ENCODE data around the gene NR6A1. TPM values are rescaled to one million over a fixed set of nuclear protein-coding genes. Genes with fewer than 3 reads are reported as not detected.

Gene NR6A1
- total and polyA plus RNA-seq, 12 donors = 0.29 to 2.0 (median 1.2) TPM

DNA sequence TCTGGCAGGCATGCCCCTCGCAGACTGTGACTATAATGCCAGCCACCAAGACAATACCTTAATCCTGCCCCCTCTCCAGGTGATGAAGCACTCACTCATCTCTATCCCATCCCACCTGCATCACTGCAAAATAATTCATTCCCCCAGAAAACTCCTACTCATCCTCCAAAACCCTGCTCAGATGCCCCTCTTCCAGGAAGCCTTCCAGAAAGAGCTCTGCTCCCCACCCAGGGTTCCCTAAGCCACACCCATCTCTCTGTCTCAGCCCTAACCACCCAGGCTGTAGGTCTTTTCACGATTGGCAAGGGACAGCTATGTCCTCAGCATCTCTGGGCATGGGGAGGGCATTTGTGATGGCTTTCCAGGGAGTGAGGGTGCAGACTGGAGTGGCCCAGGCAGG, 281.1 kb downstream of the NR6A1 start:
- ATAC-seq = no peak
- no peak overlapping the region for H3K4me3 ChIP-seq
- intact Hi-C loops (cut with DNase I) = no loop called here
- peaks cover 0 to 71% (median 35%) of the 10 kb centered on the region in 7 donors for H3K27me3 ChIP-seq
- H3K9me3 ChIP-seq = no peaks in the 10 kb centered on the region
- no peaks in the 10 kb centered on the region for H3K36me3 ChIP-seq
- WGBS, 2 donors = 75 to 83% methylated on average over 2 of the region's 2 CpGs
- H3K27ac ChIP-seq = no peak overlapping the region
- no peaks in the 10 kb centered on the region for H3K4me1 ChIP-seq
- TF ChIP-seq, protein P1, sequence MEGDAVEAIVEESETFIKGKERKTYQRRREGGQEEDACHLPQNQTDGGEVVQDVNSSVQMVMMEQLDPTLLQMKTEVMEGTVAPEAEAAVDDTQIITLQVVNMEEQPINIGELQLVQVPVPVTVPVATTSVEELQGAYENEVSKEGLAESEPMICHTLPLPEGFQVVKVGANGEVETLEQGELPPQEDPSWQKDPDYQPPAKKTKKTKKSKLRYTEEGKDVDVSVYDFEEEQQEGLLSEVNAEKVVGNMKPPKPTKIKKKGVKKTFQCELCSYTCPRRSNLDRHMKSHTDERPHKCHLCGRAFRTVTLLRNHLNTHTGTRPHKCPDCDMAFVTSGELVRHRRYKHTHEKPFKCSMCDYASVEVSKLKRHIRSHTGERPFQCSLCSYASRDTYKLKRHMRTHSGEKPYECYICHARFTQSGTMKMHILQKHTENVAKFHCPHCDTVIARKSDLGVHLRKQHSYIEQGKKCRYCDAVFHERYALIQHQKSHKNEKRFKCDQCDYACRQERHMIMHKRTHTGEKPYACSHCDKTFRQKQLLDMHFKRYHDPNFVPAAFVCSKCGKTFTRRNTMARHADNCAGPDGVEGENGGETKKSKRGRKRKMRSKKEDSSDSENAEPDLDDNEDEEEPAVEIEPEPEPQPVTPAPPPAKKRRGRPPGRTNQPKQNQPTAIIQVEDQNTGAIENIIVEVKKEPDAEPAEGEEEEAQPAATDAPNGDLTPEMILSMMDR (IDR thresholded peaks at IDR 0.05) = no peak
- DNase-seq = no peak

DNA sequence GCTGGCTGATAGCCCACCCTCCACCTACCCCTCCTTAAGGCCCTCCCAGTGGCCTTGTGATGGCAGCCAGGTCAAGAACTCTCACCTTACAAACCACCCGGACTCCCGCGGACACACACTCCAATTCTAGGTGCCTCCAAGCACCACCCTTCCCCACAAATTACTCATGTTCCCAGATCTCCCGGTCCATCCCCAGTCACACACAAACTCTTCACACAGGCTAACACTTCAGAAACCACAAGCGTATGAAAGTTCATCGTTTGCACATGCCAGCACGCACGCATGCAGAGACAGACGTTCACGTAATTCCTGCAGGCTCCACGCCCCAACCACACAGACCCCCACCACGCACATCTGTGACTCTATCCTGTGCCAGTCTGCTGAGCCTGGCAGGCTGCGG, 281.9 kb downstream of the NR6A1 start:
- ATAC-seq = no peak
- no peaks in the 10 kb centered on the region for H3K4me1 ChIP-seq

GRCh38 chr9:124488641-124489210, 282.4 kb downstream of the NR6A1 start:
- H3K4me1 ChIP-seq = no peaks in the 10 kb centered on the region

More for the DNA sequence above, 281.9 kb downstream of the NR6A1 start:
- WGBS, 2 donors = 67 to 69% methylated on average over 13 of the region's 13 CpGs
- Histone ChIP-seq H3K9me3 (no peaks in the 10 kb centered on the region), H3K27ac (no peak overlapping the region), H3K27me3 (peaks cover 0 to 75% (median 38%) of the 10 kb centered on the region in 7 donors), H3K4me3 (no peak overlapping the region), H3K36me3 (no peaks in the 10 kb centered on the region)
- no peak for DNase-seq
- TF ChIP-seq, protein P1 (IDR thresholded peaks at IDR 0.05) = no peak
- intact Hi-C loops (cut with DNase I) = no loop called here

DNA sequence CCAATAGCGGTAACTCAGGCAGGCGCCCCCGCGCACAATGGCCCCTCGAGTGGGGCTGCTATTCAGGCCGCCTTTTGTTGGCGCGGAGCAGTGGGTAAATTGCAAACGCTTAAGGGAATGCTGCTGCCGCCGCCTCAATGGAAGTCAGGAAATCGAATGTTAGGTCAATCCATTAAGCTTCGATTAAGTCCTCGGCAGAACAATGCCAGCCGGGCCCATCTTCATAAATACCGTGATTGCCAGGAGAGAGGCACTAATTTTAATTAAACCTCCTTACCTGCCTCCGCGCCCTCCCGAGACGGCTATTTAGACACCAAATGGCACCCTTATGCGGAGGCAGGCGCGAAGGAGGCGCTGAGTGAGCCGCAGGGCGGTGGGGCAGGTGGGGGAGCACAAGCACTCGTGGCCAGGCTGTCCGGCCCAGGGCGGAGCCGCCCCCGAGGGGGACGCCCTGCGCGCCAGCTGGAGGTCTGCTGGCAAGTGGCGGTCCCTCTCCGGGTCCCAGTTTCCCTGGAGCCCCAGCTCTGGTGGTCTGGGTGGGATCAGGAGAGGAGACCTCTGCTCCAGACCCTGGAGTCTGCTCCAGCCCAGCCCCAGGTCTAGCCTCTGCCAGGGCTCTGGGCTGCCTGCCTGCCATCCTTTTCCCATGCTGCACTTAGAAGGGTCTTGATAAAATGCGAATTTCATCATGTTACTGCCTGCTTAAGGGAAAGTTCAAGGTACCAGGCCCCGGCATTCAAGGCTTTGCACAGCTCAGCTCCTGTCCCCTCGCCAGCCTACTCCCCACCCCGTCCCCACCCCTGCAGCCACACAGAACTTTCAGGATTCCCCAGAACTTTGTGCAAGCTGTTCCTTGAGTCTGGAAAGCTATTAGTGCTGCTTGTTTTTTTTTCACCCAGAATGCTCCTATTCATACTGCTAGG, 283.6 kb downstream of the NR6A1 start:
- no peak overlapping the region for H3K4me3 ChIP-seq
- TF ChIP-seq, protein P1 (IDR thresholded peaks at IDR 0.05) = no peak
- H3K9me3 ChIP-seq = no peaks in the 10 kb centered on the region
- no peak overlapping the region for H3K27ac ChIP-seq
- intact Hi-C loops (cut with DNase I) = no loop called here
- H3K36me3 ChIP-seq = no peaks in the 10 kb centered on the region
- WGBS, 2 donors = 25 to 35% methylated on average over 40 of the region's 40 CpGs
- ATAC-seq = no peak
- H3K4me1 ChIP-seq = no peaks in the 10 kb centered on the region
- DNase-seq = no peak
- peaks cover 0 to 82% (median 53%) of the 10 kb centered on the region in 7 donors for H3K27me3 ChIP-seq

More at GRCh38 chr9:124488641-124489210, 282.4 kb downstream of the NR6A1 start:
- Histone ChIP-seq H3K27ac (no peak overlapping the region), H3K4me3 (no peak overlapping the region), H3K27me3 (peaks cover 0 to 80% (median 41%) of the 10 kb centered on the region in 7 donors), H3K9me3 (no peaks in the 10 kb centered on the region), H3K36me3 (no peaks in the 10 kb centered on the region)
- intact Hi-C loops (cut with DNase I) = no loop called here
- ATAC-seq (no peak), DNase-seq (no peak)
- TF ChIP-seq, protein P1 (IDR thresholded peaks at IDR 0.05) = no peak
- WGBS, 2 donors = 88 to 94% methylated on average over 8 of the region's 8 CpGs

Data from heart right ventricle (tissue), 16 donors.